Choroid plexus epithelial cell (primary cell): ENCODE measurements around the gene MEFV.
"Not testable (repeated sequence)": the region's sequence is repeated elsewhere in the genome, so short reads cannot be mapped to it uniquely, and the experiment has no call there.

ENCODE experiments used
- DNase-seq: peaks from one replicate; pipeline ENCODE4 v3.0.0-alpha.2; 2010; ENCODE audit warnings: low read depth
- H3K4me3 ChIP-seq: 2 replicates; pipeline ENCODE4 v1.5.1; 2011; ENCODE audit warnings: low read depth, mild to moderate bottlenecking, control low read depth, low read length, moderate library complexity
- TF ChIP-seq, protein P1 (sequence below): conservative IDR thresholded peaks from 2 replicates; pipeline ENCODE4 v1.5.1; 2011; ENCODE audit warnings: low read depth, mild to moderate bottlenecking, control low read depth, inconsistent platforms, low read length, moderate library complexity

MEFV gene

DNA sequence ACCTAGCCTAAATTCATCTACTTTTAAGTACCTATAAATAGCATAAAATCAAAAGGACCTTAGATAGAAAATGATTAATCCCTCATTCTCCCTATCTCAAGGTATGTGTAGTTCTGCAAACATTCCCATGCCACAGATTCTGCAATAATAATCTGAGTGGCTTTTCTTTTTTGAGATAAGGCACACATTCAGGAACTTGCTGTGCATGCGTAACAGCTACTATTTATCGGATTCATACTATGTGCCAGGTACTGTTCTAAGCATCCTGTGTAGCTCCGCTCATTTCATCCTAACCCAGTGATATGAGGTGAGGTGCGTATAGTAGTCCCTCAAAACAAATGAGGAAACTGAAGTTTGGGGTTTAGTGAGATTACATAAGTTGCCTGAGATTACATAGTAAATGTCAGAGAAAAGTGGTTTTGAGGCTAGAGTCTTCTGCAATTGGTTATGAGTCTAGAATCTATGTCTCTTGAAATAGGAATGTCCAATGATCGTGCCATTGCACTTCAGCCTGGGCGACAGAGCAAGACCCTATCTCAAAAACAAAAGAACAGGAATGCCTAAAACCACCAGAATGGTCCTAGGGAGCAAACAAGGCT lies 24.9 kb upstream of the MEFV start:
- no peak overlapping the region for H3K4me3 ChIP-seq
- no peak for DNase-seq
- TF ChIP-seq, protein P1, sequence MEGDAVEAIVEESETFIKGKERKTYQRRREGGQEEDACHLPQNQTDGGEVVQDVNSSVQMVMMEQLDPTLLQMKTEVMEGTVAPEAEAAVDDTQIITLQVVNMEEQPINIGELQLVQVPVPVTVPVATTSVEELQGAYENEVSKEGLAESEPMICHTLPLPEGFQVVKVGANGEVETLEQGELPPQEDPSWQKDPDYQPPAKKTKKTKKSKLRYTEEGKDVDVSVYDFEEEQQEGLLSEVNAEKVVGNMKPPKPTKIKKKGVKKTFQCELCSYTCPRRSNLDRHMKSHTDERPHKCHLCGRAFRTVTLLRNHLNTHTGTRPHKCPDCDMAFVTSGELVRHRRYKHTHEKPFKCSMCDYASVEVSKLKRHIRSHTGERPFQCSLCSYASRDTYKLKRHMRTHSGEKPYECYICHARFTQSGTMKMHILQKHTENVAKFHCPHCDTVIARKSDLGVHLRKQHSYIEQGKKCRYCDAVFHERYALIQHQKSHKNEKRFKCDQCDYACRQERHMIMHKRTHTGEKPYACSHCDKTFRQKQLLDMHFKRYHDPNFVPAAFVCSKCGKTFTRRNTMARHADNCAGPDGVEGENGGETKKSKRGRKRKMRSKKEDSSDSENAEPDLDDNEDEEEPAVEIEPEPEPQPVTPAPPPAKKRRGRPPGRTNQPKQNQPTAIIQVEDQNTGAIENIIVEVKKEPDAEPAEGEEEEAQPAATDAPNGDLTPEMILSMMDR, result no peak

DNA sequence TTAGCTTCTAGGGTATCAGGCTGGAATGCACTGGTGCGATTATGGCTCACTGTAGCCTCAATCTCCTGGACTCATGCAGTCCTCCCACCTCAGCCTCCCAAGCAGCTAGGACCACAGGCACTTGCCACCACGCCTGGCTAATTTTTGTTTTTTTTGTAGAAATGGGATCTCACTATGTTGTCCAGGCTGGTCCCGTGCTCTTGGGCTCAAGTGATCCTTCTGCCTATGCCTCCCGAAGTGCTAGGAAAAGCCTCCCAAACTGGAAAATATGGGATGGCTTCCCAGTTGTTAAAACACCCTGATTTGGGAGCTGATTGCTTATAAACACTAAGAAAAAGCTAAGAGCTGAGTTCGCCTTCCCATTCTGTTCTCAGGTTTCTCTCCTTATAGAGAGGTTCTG lies 20.2 kb upstream of the MEFV start:
- H3K4me3 ChIP-seq, result no peak overlapping the region
- DNase-seq, result no peak
- TF ChIP-seq, protein P1, result no peak

DNA sequence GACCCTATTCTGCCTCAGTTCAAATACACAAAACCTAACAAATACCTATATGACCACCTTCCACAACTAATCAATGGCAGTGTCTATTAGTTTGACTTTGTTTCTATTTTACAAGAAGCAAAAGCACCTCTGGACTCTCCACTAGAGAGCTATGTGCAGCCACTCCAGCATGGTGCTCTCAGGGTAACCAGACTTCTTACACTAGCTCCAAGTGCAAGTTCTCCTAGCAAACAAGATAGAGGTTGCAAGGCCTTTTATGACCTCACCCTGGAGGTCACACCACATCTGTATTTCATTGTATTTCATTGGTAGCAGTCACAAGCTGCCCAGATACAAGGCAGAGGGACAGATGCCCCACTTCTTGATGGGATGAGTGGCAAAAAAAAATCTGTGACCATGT lies 18.5 kb upstream of the MEFV start:
- no peak for DNase-seq
- TF ChIP-seq, protein P1, result no peak
- H3K4me3 ChIP-seq, result no peak overlapping the region

DNA sequence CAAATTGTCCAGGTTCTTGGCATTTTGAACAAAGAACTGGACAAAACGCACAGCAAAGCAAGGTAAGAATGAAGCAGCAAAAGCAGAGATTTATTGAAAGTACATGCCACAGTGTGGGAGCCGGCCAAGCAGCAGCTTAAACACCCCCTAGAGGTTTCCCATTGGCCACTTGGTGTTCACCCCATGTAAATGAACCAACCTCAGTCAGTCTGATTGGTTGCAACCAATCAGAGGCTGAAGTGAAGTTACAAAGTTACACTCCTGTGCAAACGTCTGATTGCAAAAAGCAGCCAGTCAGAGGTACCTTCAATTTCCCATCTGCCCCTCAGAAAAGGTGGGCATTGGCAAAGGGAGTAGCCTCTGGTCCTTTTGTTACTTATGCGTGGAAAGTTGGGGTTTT lies 18.1 kb upstream of the MEFV start:
- H3K4me3 ChIP-seq, result no peak overlapping the region
- DNase-seq, result peak; percentile 27
- TF ChIP-seq, protein P1, result no peak

DNA sequence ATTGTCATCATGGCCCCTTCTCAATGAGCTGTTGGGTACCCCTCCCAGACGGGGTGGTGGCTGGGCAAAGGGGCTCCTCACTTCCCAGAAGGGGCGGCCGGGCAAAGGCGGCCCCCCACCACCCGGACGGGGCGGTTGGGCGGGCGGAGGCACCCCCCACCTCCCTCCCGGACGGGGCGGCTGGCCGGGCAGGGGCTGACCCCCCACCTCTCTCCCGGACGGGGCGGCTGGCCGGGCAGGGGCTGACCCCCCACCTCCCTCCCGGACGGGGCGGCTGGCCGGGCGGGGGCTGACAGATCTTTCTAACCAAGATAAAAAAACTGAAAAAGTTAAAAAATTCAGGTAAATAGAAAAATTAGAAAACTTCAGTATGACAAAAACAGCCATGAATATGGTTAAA lies 14.8 kb upstream of the MEFV start:
- DNase-seq, H3K4me3 ChIP-seq: not testable (repeated sequence)

DNA sequence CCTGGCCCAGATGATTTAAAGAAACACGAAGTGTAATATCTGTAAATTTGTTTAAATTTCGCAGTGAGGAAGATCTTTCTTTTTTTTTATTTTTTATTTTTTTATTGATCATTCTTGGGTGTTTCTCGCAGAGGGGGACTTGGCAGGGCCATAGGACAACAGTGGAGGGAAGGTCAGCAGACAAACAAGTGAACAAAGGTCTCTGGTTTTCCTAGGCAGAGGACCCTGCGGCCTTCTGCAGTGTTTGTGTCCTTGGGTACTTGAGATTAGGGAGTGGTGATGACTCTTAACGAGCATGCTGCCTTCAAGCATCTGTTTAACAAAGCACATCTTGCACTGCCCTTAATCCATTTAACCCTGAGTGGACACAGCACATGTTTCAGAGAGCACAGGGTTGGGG lies 14.3 kb upstream of the MEFV start:
- not testable (repeated sequence) for H3K4me3 ChIP-seq, DNase-seq

DNA sequence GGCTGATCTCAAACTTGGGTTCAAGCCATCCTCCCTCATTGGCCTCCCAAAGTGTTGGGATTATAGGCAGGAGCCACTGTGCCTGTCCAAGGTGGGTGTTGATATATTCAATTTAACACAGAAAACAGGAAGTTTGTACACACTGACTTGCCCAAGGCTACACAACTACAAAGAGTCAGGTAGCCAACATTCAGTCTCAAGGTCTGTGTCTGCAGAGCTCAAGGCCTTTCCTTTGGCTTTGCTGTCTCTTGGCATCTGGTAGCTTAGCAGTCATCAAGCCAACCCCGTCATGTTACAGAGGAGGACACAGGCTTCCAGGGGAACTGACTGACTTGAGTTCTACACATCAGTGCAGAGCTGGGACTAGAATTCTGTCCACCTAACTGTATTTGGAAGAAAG lies 11.9 kb upstream of the MEFV start:
- H3K4me3 ChIP-seq, result no peak overlapping the region
- no peak for DNase-seq
- TF ChIP-seq, protein P1, result no peak

DNA sequence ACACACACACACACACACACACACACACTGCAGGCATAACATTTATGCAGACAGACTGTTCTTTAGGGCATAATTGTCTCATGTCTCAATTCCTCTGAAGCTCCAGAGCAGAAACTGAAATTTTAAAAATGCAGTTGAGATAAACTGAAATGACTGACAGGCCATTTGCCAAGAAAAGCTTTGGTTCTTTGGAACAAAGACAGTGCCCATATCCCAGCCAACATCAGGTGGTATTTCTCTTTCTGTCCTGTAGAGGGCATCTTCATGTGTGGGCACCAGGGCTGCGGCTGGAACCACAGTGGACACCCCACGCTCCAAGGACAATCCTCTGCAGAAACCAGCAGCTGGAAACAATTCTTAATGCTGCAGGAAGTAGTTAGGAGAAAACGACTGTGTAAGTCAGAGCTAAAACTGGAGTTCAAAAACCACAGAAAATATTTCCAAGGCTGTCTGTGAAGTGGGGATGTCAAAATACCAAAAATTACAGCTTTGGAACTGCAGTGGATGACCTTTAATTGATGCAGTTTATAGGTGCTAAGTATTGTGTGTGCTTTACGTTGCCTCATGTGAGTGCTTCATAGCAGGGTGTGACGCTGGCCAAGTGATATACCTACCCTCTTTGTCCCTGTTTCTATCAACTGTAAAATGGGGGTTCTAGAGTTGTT lies 10.6 kb upstream of the MEFV start:
- DNase-seq, result peak; percentile 53
- TF ChIP-seq, protein P1, result peak; percentile 64
- no peak overlapping the region for H3K4me3 ChIP-seq
